HG03571 (cell line): Measurements from ENCODE around the gene SEMA6B.
"Not testable (repeated sequence)": the region's sequence is repeated elsewhere in the genome, so short reads cannot be mapped to it uniquely, and the experiment has no call there.

Experiments
- ATAC-seq: cut with Tn5 transposase; IDR thresholded peaks from one replicate; pipeline ENCODE4 v1.9.1; 2021; ENCODE audit not compliant: unreplicated experiment

Gene SEMA6B

GRCh38 chr19:4550479-4551050 lies 8.9 kb downstream of the SEMA6B start:
- no peak for ATAC-seq

- ATAC-seq = no peak
These were observed 9.5 kb downstream of the SEMA6B start for GRCh38 chr19:4550018-4550417.

DNA sequence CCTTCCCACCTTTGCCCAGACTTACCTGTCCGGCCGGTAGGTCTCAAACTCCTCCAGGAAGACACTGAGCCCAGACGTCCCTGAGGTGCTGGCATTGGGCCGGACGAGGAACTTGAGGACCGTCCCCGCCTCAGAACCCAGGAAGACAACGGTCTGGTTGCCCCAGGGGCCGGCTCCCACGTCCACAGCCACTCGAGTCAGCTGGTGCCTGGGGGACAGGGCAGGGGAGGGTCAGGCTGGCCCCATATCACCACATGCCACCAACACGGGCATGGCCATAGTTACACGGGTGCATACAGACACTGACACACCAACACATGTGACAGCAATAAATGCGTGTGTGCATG lies 11.3 kb downstream of the SEMA6B start:
- ATAC-seq = no peak

DNA sequence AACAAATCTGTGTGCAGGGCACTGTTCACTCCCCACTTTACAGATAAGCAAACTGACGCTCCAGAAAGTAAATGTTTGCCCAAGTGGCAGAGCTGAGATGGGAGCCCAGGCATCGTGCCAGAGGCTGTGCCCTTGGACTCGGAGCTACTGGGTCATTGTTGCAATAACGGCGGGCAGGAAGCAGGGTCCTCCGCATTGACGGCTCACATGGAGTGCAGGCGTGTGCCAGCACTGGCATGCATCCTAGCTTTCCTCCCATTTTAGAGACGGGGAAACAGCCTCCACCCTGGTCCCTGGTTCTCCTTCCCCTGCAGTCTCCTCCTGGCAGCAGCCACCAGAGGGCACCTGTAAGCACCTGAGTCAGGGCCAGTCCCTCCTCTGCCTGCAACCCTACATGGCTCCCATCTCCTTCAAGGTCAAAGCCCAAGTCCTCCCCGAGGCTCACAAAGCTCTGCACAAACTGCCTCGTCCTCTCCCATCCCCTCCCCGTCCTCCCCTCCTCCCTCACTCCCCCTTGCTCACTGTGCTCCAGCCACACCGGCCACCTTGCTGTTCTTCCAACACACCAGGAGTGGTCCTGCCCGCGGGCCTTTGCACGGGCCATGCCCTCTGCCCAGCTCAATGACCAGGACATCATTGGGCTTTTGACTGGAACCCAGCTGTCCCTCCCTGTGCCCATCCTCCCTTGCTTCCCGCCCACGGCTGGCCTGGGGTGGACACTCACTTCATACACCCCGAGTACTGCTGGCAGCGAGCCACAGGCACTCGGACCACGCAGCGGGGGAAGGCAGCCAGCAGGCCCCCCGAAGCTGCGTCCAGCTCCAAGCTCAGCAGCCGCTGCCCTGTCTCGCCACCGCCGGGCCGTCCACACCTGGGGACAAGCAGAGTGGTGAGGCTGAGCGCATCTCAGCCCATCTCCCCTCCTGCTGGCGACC lies 11.9 kb downstream of the SEMA6B start:
- no peak for ATAC-seq

DNA sequence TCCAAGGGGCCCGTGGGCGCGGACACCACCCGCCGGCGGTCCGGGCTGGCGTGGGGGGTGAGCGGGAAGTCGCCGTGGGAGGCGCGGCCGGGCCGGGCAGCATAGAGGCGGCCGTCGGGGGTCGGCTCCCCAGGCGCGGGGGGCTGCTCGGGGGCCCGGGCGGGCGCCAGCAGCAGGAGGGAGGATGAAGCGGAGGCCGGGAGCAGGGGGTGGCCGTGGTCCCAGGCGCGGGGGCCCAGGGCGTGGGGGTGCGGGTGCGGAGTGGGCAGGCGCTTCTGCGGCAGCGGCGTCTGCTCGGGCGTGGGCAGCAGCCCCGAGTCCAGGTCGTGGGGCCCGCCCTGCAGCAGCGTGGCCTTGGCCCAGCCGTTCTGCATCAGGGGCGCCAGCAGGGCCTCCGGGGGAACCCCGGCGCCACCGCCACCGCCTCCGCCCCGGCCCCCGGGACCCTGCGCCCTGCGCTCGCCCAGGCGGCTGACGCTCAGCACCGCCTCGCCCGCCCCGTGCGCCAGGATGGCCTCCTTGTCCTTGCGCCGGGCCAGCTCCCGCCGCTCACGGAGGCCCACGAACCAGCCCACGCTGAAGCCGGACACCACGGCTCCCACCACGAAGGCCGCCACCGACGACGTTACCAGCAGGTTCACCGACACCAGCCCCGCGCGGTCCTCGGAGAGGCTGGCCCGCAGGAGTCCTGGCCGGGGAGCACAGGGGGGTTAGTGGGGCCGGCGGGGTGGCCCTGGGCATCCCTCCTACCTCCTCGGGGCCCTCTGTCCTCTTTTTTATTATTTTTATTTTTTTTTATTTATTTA lies 15.4 kb downstream of the SEMA6B start:
- ATAC-seq = no peak

DNA sequence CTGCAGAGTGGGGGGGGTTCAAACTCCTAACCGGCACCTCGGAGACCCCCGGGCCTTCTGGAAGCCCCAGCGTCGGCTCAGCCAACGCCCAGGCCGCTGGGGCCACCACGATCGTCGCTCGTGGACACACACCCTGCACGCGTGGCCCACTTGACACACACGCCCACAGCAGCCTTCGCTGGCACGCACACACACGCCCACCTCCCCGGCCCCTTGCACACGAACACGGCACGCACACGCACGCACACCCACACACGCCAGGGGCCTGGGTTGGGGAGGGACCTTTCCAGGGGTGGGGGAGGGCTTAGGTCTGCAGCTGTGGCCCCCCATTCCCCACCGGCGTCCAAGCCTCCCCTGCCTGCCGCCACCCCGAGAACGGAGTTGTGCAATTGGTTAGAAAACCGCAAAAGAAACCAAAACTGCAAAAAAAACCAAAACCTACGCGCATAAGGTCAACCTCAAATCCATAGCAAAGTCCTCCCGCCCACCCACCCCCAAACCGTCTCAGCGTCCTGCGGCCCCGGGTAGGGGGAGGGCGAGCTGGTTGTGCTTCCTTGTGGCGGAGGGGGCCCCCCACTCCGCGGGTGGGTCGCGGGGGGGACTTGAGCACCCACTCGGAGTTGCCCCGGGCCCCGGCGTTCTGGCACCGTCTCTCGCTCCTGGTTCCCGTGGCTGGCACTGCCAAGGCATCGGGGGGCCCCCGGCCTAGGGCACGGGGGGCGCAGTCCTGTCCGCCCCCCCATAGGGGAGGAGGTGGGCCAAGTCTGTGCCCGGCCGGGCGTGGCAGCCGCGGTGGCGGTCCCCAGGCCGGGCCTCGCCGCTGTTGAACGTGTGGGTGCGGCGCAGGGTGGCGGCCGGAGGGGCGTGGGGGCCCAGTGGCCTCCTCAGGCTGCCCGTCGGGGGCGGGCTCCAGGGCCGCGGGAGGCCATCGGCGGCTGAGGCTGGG lies 16.3 kb downstream of the SEMA6B start:
- ATAC-seq = no peak

GRCh38 chr19:4541806-4542145 lies 17.7 kb downstream of the SEMA6B start:
- not testable (repeated sequence) for ATAC-seq

DNA sequence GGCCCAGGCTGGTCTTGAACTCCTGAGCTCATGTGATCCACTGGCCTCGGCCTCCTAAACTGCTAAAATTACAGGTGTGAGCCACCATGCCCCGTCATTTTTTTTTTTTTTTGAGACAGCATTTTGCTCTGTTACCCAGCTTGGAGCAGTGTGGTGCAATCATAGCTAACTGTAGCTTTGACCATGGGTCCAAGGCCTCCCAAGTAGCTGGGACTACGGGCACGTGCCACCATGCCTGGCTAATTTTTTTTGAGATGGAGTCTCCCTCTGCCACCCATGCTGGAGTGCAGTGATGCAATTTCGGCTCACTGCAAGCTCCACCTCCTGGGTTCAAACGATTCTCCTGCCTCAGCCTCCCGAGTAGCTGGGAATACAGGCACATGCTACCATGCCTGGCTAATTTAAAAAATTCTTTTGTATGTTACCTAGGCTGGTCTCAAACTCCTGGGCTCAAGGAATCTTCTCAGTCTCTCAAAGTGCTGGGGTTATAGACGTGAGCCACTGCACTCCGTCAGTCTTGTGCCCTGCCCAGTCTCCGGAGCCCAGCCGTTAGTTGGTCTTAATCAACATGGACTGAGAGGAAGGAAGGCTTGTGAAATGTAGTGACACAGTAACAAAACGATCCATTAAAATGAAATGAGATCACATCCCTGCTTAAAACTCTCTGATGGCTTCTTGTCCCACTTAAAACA lies 18.2 kb downstream of the SEMA6B start:
- no peak for ATAC-seq

- no peak for ATAC-seq
These were observed 19.5 kb downstream of the SEMA6B start, which contains the start of gene LRG1 for GRCh38 chr19:4539693-4540581. Gene LRG1, minus strand, starts transcription at chr19:4540036. Its CDS starts 23 bp downstream, at chr19:4540013.

GRCh38 chr19:4539169-4539692 lies 20.3 kb downstream of the SEMA6B start:
- no peak for ATAC-seq

DNA sequence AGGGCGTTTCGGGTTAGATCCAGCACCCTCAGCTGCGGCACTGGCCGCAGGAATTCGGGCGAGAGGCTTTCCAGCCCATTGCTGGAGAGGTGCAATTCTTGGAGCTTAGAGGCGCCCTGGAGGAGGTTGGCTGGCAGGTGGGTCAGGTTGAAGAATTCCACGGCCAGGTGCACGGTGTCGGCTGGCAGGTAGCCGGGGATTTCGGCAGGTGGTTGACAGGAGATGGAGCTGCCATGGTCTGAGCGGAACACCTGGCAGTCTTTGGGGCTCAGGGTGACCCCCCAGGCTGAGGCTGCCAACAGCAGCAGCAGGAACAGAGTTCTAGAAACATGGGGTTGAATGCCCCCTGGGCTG lies 20.9 kb downstream of the SEMA6B start:
- ATAC-seq = no peak

- no peak for ATAC-seq
These were observed 21.4 kb downstream of the SEMA6B start for GRCh38 chr19:4537953-4538600.

GRCh38 chr19:4536798-4537197 lies 22.7 kb downstream of the SEMA6B start:
- ATAC-seq = no peak

DNA sequence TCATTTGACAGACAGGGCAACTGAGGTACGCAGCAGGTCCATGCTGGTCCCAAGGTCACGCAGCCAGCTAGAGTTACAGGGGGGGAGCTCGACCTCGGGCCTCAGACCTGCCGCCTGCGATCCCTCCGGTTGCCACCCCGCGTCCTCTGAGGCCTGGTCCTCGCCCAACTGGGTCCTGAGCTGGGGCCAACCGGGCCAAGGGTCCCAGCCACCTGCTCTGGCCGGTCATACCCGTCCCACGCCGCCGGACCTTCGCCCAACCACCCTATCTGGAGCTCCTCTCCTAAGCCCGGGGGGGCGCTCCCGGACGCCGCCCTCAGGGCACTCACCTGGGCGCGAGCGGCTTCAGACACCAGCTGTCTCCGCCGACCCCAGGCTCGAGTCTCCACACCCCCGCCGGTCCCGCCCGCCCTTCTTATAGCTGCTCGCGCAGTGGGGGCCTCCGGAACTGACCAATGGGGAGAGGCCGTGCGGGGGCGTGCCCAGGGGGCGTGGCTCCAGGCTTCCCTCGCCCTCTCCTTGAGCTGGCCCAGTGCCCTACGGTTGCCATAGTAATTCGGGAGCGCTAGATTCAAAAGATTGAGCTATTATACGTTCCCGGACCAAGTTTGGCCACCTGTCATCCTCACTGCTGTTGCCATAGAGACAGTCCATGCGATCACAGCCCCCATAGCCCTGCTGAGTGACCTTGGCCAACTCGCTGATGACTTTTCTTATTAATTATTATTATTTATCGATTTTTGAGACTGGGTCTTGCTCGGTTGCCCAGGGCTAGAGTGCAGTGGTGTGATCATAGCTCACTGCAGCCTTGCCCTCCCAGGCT lies 24.4 kb downstream of the SEMA6B start, which contains the start of gene PLIN5:
PLIN5 (minus strand) TSS at position 389 of the 823 bp plus-strand sequence. CDS start 1,150 bp downstream, outside the sequence.
- ATAC-seq = no peak

GRCh38 chr19:4533835-4534424 lies 25.6 kb downstream of the SEMA6B start:
- no peak for ATAC-seq

- no peak for ATAC-seq
These were observed 26.1 kb downstream of the SEMA6B start for GRCh38 chr19:4533334-4533733.

- ATAC-seq = no peak
These were observed 27.8 kb downstream of the SEMA6B start for GRCh38 chr19:4531562-4532165.
